ENCODE results near the gene RAB3C. TPM values are rescaled to one million over a fixed set of nuclear protein-coding genes. Genes with fewer than 3 reads are reported as not detected.

RAB3C gene
- total RNA-seq, 1 donor from 2014 or later, result 0.30 TPM

- TF ChIP-seq CTCF (IDR thresholded peaks at IDR 0.05), result no peak
- DNase-seq (no peak), ATAC-seq (no peak)
- no peaks in the 10 kb centered on the region for H3K27me3 ChIP-seq (ENCODE audit: low read depth)
- H3K4me3 ChIP-seq, result no peak overlapping the region
- no peaks in the 10 kb centered on the region for H3K36me3 ChIP-seq
- no peak overlapping the region for H3K27ac ChIP-seq
- H3K9me3 ChIP-seq, result no peaks in the 10 kb centered on the region
- no peaks in the 10 kb centered on the region for H3K4me1 ChIP-seq
- intact Hi-C loops (cut with DNase I), result no loop called here
These were observed 148.8 kb downstream of the RAB3C start for GRCh38 chr5:58731641-58732040.

- Histone ChIP-seq H3K27ac (no peak overlapping the region), H3K4me1 (no peaks in the 10 kb centered on the region), H3K9me3 (no peaks in the 10 kb centered on the region), H3K4me3 (no peak overlapping the region), H3K36me3 (no peaks in the 10 kb centered on the region), H3K27me3 (ENCODE audit: low read depth) (no peaks in the 10 kb centered on the region)
- DNase-seq (no peak), ATAC-seq (no peak)
- no peak for TF ChIP-seq CTCF (IDR thresholded peaks at IDR 0.05)
- intact Hi-C loops (cut with DNase I), result no loop called here
These were observed 152.8 kb downstream of the RAB3C start for GRCh38 chr5:58735637-58736036.

- no peak for TF ChIP-seq CTCF (IDR thresholded peaks at IDR 0.05)
- DNase-seq, result no peak
- no peak overlapping the region for H3K27ac ChIP-seq
These were observed 153.3 kb downstream of the RAB3C start for GRCh38 chr5:58736214-58736613.

GRCh38 chr5:58737671-58738070 lies 154.8 kb downstream of the RAB3C start:
- H3K9me3 ChIP-seq, result no peaks in the 10 kb centered on the region
- no peak overlapping the region for H3K27ac ChIP-seq
- H3K27me3 ChIP-seq (ENCODE audit: low read depth), result no peaks in the 10 kb centered on the region
- H3K4me3 ChIP-seq, result no peak overlapping the region
- ATAC-seq, result no peak
- DNase-seq, result no peak
- no peaks in the 10 kb centered on the region for H3K36me3 ChIP-seq
- intact Hi-C loops (cut with DNase I), result no loop called here
- no peaks in the 10 kb centered on the region for H3K4me1 ChIP-seq
- TF ChIP-seq CTCF (IDR thresholded peaks at IDR 0.05), result no peak

More at GRCh38 chr5:58736214-58736613, 153.3 kb downstream of the RAB3C start:
- H3K27me3 ChIP-seq (ENCODE audit: low read depth), result no peaks in the 10 kb centered on the region
- no peaks in the 10 kb centered on the region for H3K36me3 ChIP-seq
- H3K4me3 ChIP-seq, result no peak overlapping the region
- H3K9me3 ChIP-seq, result no peaks in the 10 kb centered on the region
- H3K4me1 ChIP-seq, result no peaks in the 10 kb centered on the region
- ATAC-seq, result no peak
- intact Hi-C loops (cut with DNase I), result no loop called here

GRCh38 chr5:58738336-58738735 lies 155.5 kb downstream of the RAB3C start:
- Histone ChIP-seq H3K9me3 (no peaks in the 10 kb centered on the region), H3K36me3 (no peaks in the 10 kb centered on the region), H3K27ac (no peak overlapping the region), H3K4me1 (no peaks in the 10 kb centered on the region), H3K4me3 (no peak overlapping the region), H3K27me3 (ENCODE audit: low read depth) (no peaks in the 10 kb centered on the region)
- TF ChIP-seq CTCF (IDR thresholded peaks at IDR 0.05), result no peak
- no peak for ATAC-seq
- intact Hi-C loops (cut with DNase I), result no loop called here
- no peak for DNase-seq

GRCh38 chr5:58739051-58739450 lies 156.2 kb downstream of the RAB3C start:
- Histone ChIP-seq H3K27me3 (ENCODE audit: low read depth) (no peaks in the 10 kb centered on the region), H3K4me3 (no peak overlapping the region), H3K27ac (no peak overlapping the region), H3K36me3 (no peaks in the 10 kb centered on the region), H3K9me3 (no peaks in the 10 kb centered on the region), H3K4me1 (no peaks in the 10 kb centered on the region)
- ATAC-seq (no peak), DNase-seq (no peak)
- intact Hi-C loops (cut with DNase I), result no loop called here
- TF ChIP-seq CTCF (IDR thresholded peaks at IDR 0.05), result no peak

All from lower lobe of right lung (tissue), 2 donors.